ENCODE measurements around the gene OR7C2. TPM values are rescaled to one million over a fixed set of nuclear protein-coding genes. Genes with fewer than 3 reads are reported as not detected.

Gene OR7C2
- not detected for total RNA-seq

DNA sequence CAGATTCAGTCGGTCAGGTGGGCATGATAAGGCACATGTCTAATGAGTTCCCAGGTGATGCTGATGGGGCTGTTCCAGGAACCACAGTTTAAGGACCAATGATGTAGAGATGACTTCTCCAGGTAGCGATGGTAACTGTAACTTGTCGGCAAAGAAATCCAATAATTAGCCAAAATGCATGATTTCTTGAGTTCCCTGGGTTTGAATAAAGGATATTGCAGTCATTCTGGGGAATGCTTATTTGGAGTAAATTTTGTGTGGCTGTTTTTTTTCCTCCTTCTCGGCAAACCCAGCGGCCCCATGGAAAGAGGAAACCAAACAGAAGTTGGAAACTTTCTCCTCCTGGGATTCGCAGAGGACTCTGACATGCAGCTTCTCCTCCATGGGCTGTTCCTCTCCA lies at the start of gene OR7C2:
OR7C2 (plus strand) TSS at position 301 of the 400 bp plus-strand sequence; CDS start at position 301, 0 bp downstream.
- TF ChIP-seq POLR2A (IDR thresholded peaks at IDR 0.05): no peak
- TF ChIP-seq, protein P1, sequence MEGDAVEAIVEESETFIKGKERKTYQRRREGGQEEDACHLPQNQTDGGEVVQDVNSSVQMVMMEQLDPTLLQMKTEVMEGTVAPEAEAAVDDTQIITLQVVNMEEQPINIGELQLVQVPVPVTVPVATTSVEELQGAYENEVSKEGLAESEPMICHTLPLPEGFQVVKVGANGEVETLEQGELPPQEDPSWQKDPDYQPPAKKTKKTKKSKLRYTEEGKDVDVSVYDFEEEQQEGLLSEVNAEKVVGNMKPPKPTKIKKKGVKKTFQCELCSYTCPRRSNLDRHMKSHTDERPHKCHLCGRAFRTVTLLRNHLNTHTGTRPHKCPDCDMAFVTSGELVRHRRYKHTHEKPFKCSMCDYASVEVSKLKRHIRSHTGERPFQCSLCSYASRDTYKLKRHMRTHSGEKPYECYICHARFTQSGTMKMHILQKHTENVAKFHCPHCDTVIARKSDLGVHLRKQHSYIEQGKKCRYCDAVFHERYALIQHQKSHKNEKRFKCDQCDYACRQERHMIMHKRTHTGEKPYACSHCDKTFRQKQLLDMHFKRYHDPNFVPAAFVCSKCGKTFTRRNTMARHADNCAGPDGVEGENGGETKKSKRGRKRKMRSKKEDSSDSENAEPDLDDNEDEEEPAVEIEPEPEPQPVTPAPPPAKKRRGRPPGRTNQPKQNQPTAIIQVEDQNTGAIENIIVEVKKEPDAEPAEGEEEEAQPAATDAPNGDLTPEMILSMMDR (IDR thresholded peaks at IDR 0.05): no peak
- H3K27me3 ChIP-seq: no peaks in the 10 kb centered on the region
- H3K4me1 ChIP-seq: no peaks in the 10 kb centered on the region
- H3K36me3 ChIP-seq: no peaks in the 10 kb centered on the region
- H3K27ac ChIP-seq: no peak within 1 kb of the TSS
- no peaks in the 10 kb centered on the region for H3K9me3 ChIP-seq
- DNase-seq: no peak
- no peak within 1 kb of the TSS for H3K4me3 ChIP-seq

DNA sequence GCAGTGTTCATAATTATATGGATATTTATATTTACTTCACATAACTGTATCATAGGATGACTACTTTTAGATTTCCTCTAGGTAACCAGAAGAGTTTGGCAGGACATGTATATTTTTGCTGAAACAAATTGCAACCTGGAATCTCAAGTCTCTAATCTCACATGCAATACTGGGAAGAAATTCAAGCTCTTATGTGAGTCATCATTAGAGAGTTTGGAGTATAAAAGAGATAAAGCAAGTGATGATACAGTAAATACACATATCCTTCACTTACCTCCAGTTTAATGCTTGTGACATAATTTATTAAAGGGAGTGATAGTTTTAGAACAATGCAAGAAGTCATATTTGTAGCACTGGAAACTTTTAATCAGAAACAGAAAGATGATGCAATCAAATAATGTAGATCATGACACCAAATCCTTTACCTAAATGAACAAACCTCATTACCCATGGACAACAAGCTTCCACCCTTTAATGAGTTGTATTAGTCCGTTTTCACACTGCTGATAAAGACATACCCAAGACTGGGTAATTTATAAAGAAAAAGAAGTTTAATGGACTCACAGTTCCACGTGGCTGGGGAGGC lies 39.5 kb upstream of the OR7C2 start:
- no peaks in the 10 kb centered on the region for H3K9me3 ChIP-seq
- H3K36me3 ChIP-seq: no peaks in the 10 kb centered on the region
- H3K27me3 ChIP-seq: no peaks in the 10 kb centered on the region
- TF ChIP-seq POLR2A (IDR thresholded peaks at IDR 0.05): no peak
- TF ChIP-seq, protein P1 (IDR thresholded peaks at IDR 0.05): no peak
- no peaks in the 10 kb centered on the region for H3K4me1 ChIP-seq
- no peak overlapping the region for H3K27ac ChIP-seq
- DNase-seq: no peak
- no peak overlapping the region for H3K4me3 ChIP-seq

DNA sequence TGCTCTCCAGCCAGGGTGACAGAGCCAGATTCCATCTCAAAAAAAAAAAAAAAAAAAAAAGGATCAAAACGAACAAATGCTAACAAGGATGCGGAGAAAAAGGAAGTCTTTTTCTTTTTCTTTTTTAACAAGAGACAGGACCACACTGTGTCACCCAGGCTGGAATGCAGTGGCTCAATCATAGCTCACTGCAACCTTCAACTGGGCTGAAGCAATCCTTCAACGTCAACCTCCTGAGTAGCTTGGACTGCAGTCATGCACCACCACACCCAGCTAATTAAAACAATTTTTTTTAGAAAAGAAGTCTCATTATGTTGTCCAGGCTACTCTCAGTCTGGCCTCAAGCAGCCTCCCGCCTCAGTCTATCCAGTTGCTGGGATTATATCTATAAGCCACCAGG lies 34.6 kb upstream of the OR7C2 start:
- Histone ChIP-seq H3K27me3 (no peaks in the 10 kb centered on the region), H3K36me3 (no peaks in the 10 kb centered on the region), H3K4me3 (no peak overlapping the region), H3K9me3 (no peaks in the 10 kb centered on the region), H3K27ac (no peak overlapping the region), H3K4me1 (no peaks in the 10 kb centered on the region)
- no peak for TF ChIP-seq POLR2A (IDR thresholded peaks at IDR 0.05)
- TF ChIP-seq, protein P1 (IDR thresholded peaks at IDR 0.05): no peak
- DNase-seq: no peak

DNA sequence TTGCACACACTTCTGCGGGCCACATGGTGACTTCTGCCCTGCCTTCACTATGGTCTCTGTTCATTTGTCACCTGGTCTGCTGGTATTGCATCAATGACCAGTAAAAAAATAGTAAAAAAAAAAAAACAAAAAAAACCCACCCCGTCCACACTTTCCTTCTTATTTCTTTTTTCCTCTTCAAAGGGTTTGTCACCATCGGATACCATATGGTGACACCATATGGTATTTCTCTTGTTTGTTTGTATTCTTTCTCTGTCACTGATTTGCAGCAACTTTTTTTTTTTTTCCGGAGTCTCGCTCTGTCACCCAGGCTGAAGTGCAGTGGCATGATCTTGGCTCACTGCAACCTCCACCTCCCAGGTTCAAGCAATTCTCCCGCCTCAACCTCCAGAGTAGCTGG lies 26.2 kb upstream of the OR7C2 start:
- TF ChIP-seq POLR2A (IDR thresholded peaks at IDR 0.05): no peak
- TF ChIP-seq, protein P1 (IDR thresholded peaks at IDR 0.05): no peak
- Histone ChIP-seq H3K36me3 (no peaks in the 10 kb centered on the region), H3K4me1 (no peaks in the 10 kb centered on the region), H3K4me3 (no peak overlapping the region), H3K27ac (no peak overlapping the region), H3K9me3 (no peaks in the 10 kb centered on the region), H3K27me3 (no peaks in the 10 kb centered on the region)
- no peak for DNase-seq

DNA sequence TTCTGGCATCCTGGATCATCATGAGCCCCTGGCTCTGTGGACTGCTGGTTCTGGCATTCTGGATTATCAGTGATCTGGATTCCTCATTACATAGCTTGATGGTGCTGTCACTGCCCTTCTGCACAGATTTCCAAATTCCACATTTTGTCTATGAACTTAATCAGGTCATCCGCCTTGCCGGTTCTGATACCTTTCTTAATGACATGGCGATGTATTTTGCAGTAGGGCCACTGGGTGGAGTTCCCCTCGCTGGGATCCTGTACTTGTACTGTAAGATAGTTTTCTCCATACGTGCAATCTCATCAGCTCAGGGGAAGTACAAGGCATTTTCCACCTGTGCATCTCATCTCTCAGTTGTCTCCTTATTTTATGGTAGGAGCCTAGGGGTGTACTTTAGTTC lies 24.4 kb upstream of the OR7C2 start:
- Histone ChIP-seq H3K27me3 (no peaks in the 10 kb centered on the region), H3K27ac (no peak overlapping the region), H3K4me3 (no peak overlapping the region), H3K4me1 (no peaks in the 10 kb centered on the region), H3K9me3 (no peaks in the 10 kb centered on the region), H3K36me3 (no peaks in the 10 kb centered on the region)
- TF ChIP-seq, protein P1 (IDR thresholded peaks at IDR 0.05): no peak
- TF ChIP-seq POLR2A (IDR thresholded peaks at IDR 0.05): no peak
- DNase-seq: no peak

DNA sequence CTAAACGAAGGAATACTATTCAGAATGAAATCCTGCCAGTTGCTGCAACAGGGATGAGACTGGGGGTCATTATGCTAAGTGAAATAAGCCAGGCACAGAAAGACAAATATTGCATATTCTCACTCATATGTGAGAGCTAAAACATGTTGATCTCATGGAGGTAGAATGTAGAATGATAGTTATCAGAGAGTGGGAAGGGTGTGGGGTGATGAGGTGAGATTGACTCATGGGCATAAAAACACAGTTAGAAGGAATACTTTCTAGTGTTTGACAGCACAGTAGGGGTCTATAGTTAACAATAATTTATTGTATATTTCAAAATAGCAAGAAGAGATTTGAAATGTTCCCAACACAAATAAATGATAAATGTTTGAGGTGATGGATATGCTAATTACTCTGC lies 7.8 kb upstream of the OR7C2 start:
- no peak for TF ChIP-seq POLR2A (IDR thresholded peaks at IDR 0.05)
- Histone ChIP-seq H3K9me3 (no peaks in the 10 kb centered on the region), H3K27me3 (no peaks in the 10 kb centered on the region), H3K4me3 (no peak overlapping the region), H3K27ac (no peak overlapping the region), H3K36me3 (no peaks in the 10 kb centered on the region), H3K4me1 (no peaks in the 10 kb centered on the region)
- DNase-seq: no peak
